RCC 7860 (cell line): ENCODE data around the gene FAM110D.

ENCODE experiments used
- DNase-seq: peaks from one replicate; pipeline ENCODE4 v3.0.0-alpha.2; 2015; ENCODE audit warnings: low spot score
- FAIRE-seq: peaks from 2 replicates; lab custom pipeline; 2012; peaks lifted over from hg19 to GRCh38; lab: Jason Lieb, UNC

The FAM110D gene

GRCh38 chr1:26161415-26162219 is 2.7 kb downstream of the FAM110D start:
- peak; percentile 14 for DNase-seq
- no peak for FAIRE-seq

GRCh38 chr1:26162220-26162709 is 3.4 kb downstream of the FAM110D start:
- FAIRE-seq = no peak
- no peak for DNase-seq

GRCh38 chr1:26163684-26164035 is 4.8 kb downstream of the FAM110D start:
- DNase-seq = no peak
- no peak for FAIRE-seq

- FAIRE-seq (no peak), DNase-seq (no peak)
These were observed 5.4 kb downstream of the FAM110D start for GRCh38 chr1:26164036-26164860.

- DNase-seq (no peak), FAIRE-seq (no peak)
These were observed 6.3 kb downstream of the FAM110D start for GRCh38 chr1:26164861-26165842.

- FAIRE-seq (no peak), DNase-seq (no peak)
These were observed 7.9 kb downstream of the FAM110D start for GRCh38 chr1:26166719-26167281.

- DNase-seq = no peak
- FAIRE-seq = no peak
These were observed 9.7 kb downstream of the FAM110D start, which contains the start of gene C1orf232 for GRCh38 chr1:26168410-26169197. TSS of gene C1orf232 (minus strand) at chr1:26168963. CDS start at chr1:26168499, 464 bp downstream.

- DNase-seq (no peak), FAIRE-seq (no peak)
These were observed 10.3 kb downstream of the FAM110D start for GRCh38 chr1:26169198-26169554.

GRCh38 chr1:26169669-26170471 is 11.0 kb downstream of the FAM110D start, which contains the start of gene ZNF593:
TSS of gene ZNF593 (plus strand) at chr1:26169908. CDS start at chr1:26169984, 76 bp downstream.
- DNase-seq (peak; percentile 89), FAIRE-seq (no peak)

- DNase-seq = no peak
- FAIRE-seq = no peak
These were observed 11.6 kb downstream of the FAM110D start for GRCh38 chr1:26170472-26170821.

GRCh38 chr1:26171084-26172072 is 12.5 kb downstream of the FAM110D start, which contains the start of gene ZNF593OS:
TSS of gene ZNF593OS (minus strand) at chr1:26171832. CDS start at chr1:26171661, 171 bp downstream.
- FAIRE-seq (no peak), DNase-seq (no peak)

GRCh38 chr1:26175346-26175745 is 16.5 kb downstream of the FAM110D start:
- FAIRE-seq (no peak), DNase-seq (no peak)

GRCh38 chr1:26177182-26177684 is 18.4 kb downstream of the FAM110D start, which contains the start of gene CNKSR1:
TSS of gene CNKSR1 (plus strand) at chr1:26177491. CDS start at chr1:26177548, 57 bp downstream.
- FAIRE-seq = no peak

GRCh38 chr1:26180010-26180506 is 21.2 kb downstream of the FAM110D start:
- DNase-seq (no peak), FAIRE-seq (no peak)

More at GRCh38 chr1:26177182-26177684, 18.4 kb downstream of the FAM110D start, which contains the start of gene CNKSR1:
- no peak for DNase-seq

GRCh38 chr1:26181586-26182382 is 22.9 kb downstream of the FAM110D start:
- peak; percentile 88 for FAIRE-seq

GRCh38 chr1:26182383-26182696 is 23.5 kb downstream of the FAM110D start:
- FAIRE-seq = no peak

More at GRCh38 chr1:26181586-26182382, 22.9 kb downstream of the FAM110D start:
- peak; percentile 76 for DNase-seq

More at GRCh38 chr1:26182383-26182696, 23.5 kb downstream of the FAM110D start:
- no peak for DNase-seq
